Pancreas (tissue), 10 donors: ENCODE measurements around the gene VPS37C. TPM values are rescaled to one million over a fixed set of nuclear protein-coding genes. Genes with fewer than 3 reads are reported as not detected.

Experiments used
- ATAC-seq, 4 donors: fragments of 200-7000 bp; cut with Tn5 transposase; one replicate each; pipeline versions ENCODE4 v1.8.0 to v1.9.1; 2020; ENCODE audit warnings: mild to moderate bottlenecking in 4 of 4, moderate library complexity in 4 of 4
- DNase-seq, 6 donors: peaks; one replicate each; pipeline ENCODE4 v3.0.0-alpha.2; 2020
- FAIRE-seq: peaks from 2 replicates; lab custom pipeline; 2012; peaks lifted over from hg19 to GRCh38; lab: Jason Lieb, UNC
- H3K27ac ChIP-seq, 4 donors: fragments of 200-600 bp; sonication (generic); 1 replicate in 3 of 4; 2 replicates in 1 of 4; pipeline versions ENCODE4 v1.5.0 to v1.8.0; 2020
- H3K27me3 ChIP-seq, 4 donors: fragments of 200-600 bp; one replicate each; pipeline ENCODE4 v1.8.0; 2021
- H3K36me3 ChIP-seq, 3 donors: fragments of 200-600 bp; sonication (generic) in 1 of 3; one replicate each; pipeline versions ENCODE4 v1.5.0 to v1.8.0; 2020 to 2021
- H3K4me1 ChIP-seq, 3 donors: fragments of 200-600 bp; one replicate each; pipeline ENCODE4 v1.8.0; 2021
- H3K4me3 ChIP-seq, 4 donors: fragments of 200-600 bp; sonication (generic) in 2 of 4; one replicate each; pipeline versions ENCODE4 v1.5.0 to v1.8.0; 2020 to 2021
- H3K9me3 ChIP-seq, 4 donors: fragments of 200-600 bp; one replicate each; pipeline ENCODE4 v1.8.0; 2021
- CTCF ChIP-seq, 4 donors: fragments of 200-600 bp; sonication (generic) in 3 of 4; IDR thresholded peaks; one replicate each; pipeline versions ENCODE4 v1.5.0 to v1.8.0; 2021; ENCODE audit warnings: antibody characterized with exemption in 4 of 4
- WGBS, 2 donors: extraction: QIAGEN DNeasy Blood & Tissue Kit; methylation state at CpG; one replicate each; pipeline ENCODE4 v1.1.7; 2013; 5-methylcytosine and 5-hydroxymethylcytosine counted together
- intact Hi-C, 3 donors: fragments of 100-400 bp; cut with DNase I; formaldehyde crosslinking; loops; one replicate each; pipeline versions ENCODE4 v1.11.1 to v1.14.2; 2022
- polyA plus RNA-seq, 2 donors: library from polyadenylated mRNA; stranded (reverse); fragments of 200-250 nt; gene quantifications; one replicate each; pipeline ENCODE4 v1.2.3, GENCODE V29; 2013
- total RNA-seq, 6 donors: library from RNA; stranded (reverse); fragmentation: NEBNext Ultra II Directional in 4 of 6; extraction: Animal tissue kit (Norgen Biotek cat#: 25700) in 4 of 6; gene quantifications; one replicate each; pipeline versions ENCODE4 v1.2.1 to v1.2.4, GENCODE V29; 2021 to 2023
- donor health status: healthy with polysubstance abuse.
- donor health status: DM: no; HTN: no; CAD: no; lungs with moderate emphysema.
- donor health status: DM: no; HTN: no; CAD: no.
- donor health status: control.
- donor health status: control.
- donor health status: Bipolar disorder and iron deficiency.
- donor health status: DM: yes; HTN: yes; CAD: no.
- donor health status: DM: no; HTN: no; CAD: no.
- donor health status: DM: no; HTN: no; CAD: no.
- donor health status: DM: yes; HTN: yes; CAD: no.

The VPS37C gene
- total and polyA plus RNA-seq, 8 donors = 12.1 to 25.7 (median 16.2) TPM

GRCh38 chr11:61147271-61147670 lies 14.0 kb downstream of the VPS37C start:
- H3K4me3 ChIP-seq = no peak overlapping the region
- H3K27ac ChIP-seq = peak overlapping the region in 2 of 4 donors; percentile 46 to 80
- 61 to 62% methylated on average over 10 of the region's 10 CpGs for WGBS, 2 donors
- DNase-seq (peak in 1 of 6 donors; percentile 29), ATAC-seq (no peak), FAIRE-seq (no peak)
- no peaks in the 10 kb centered on the region for H3K27me3 ChIP-seq
- peaks cover 0 to 52% (median 39%) of the 10 kb centered on the region in 3 donors for H3K4me1 ChIP-seq
- intact Hi-C loops = no loop called here
- TF ChIP-seq CTCF (IDR thresholded peaks at IDR 0.05) = no peak
- no peaks in the 10 kb centered on the region for H3K36me3 ChIP-seq
- H3K9me3 ChIP-seq = no peaks in the 10 kb centered on the region

- Histone ChIP-seq H3K4me3 (no peak overlapping the region), H3K27ac (peak overlapping the region in 1 of 4 donors; percentile 46), H3K27me3 (no peaks in the 10 kb centered on the region), H3K9me3 (no peaks in the 10 kb centered on the region), H3K36me3 (no peaks in the 10 kb centered on the region), H3K4me1 (peaks cover 0 to 50% (median 41%) of the 10 kb centered on the region in 3 donors)
- FAIRE-seq (no peak), DNase-seq (peak in 2 of 6 donors; percentile 2 to 57), ATAC-seq (no peak)
- 77 to 89% methylated on average over 9 of the region's 9 CpGs for WGBS, 2 donors
- intact Hi-C loops = no loop called here
- TF ChIP-seq CTCF (IDR thresholded peaks at IDR 0.05) = no peak
These were observed 14.8 kb downstream of the VPS37C start for GRCh38 chr11:61146416-61146815.

- no peak for ATAC-seq
- Histone ChIP-seq H3K36me3 (no peaks in the 10 kb centered on the region), H3K27me3 (no peaks in the 10 kb centered on the region), H3K27ac (no peak overlapping the region), H3K4me3 (no peak overlapping the region), H3K4me1 (peaks cover 0 to 45% (median 38%) of the 10 kb centered on the region in 3 donors), H3K9me3 (no peaks in the 10 kb centered on the region)
- peak in 2 of 6 donors; percentile 8 to 51 for DNase-seq
- intact Hi-C loops = no loop called here
- WGBS, 2 donors = 88% methylated on average over 17 of the region's 17 CpGs
- no peak for FAIRE-seq
- no peak for TF ChIP-seq CTCF (IDR thresholded peaks at IDR 0.05)
These were observed 15.8 kb downstream of the VPS37C start for GRCh38 chr11:61145228-61146005.

GRCh38 chr11:61144511-61145179 lies 16.6 kb downstream of the VPS37C start:
- Histone ChIP-seq H3K9me3 (no peaks in the 10 kb centered on the region), H3K36me3 (no peaks in the 10 kb centered on the region), H3K27ac (no peak overlapping the region), H3K4me3 (no peak overlapping the region), H3K27me3 (no peaks in the 10 kb centered on the region), H3K4me1 (peaks cover 0 to 39% (median 31%) of the 10 kb centered on the region in 3 donors)
- WGBS, 2 donors = 86 to 87% methylated on average over 15 to 16 of the region's 16 CpGs
- DNase-seq (peak in 2 of 6 donors; percentile 8 to 36), ATAC-seq (no peak), FAIRE-seq (no peak)
- intact Hi-C loops = no loop called here
- TF ChIP-seq CTCF (IDR thresholded peaks at IDR 0.05) = no peak
